Measurements from ENCODE around the gene IL31.

DNA sequence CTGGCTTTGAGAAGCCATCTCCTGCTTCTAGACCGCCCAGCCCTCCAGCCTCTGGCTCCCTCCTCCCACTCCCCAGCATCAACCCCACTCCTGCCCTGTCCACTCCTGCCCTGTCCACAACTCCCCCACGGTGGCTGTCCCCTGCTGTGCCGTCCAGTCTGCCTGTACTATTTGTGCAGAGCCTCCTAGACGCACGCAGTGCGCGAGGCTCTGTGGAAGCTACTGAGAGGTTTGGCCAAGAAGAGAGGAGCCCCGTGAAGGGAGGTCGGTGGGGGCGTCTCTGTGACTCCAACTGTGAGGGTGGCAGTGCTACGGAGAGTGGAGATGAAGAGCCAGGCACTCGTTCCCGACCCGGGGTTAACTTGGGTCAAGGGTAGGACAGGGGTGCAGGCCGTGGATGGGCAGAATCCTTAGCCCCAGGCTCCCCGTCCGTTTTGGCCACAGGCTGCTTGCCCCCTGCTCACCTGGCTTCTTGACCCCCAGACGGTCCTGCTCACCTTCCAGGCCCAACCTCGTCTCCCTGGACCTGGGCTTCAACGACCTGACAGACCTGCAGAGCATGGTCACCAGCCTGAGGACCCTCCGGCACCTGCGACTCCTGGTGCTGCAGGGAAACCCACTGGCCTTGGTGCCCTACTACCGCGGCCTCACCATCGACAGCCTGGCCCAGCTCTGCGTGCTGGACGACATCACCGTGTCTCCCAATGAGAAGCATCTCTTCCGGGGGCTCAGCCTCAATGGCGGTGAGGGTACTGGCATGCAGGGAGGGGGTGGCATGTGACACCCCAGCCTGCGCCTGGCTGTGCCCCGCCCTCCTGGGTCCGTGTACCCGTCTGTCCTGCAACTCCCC is 15.8 kb upstream of the IL31 start:
- TF ChIP-seq YY1 (IDR thresholded peaks at IDR 0.05; ENCODE audit: insufficient read depth, insufficient read length) (no peak), SUZ12 (IDR thresholded peaks at IDR 0.05; ENCODE audit: extremely low read depth, insufficient read depth, insufficient read length) (no peak), ZNF274 (IDR thresholded peaks at IDR 0.05; ENCODE audit: low read depth, low read length) (no peak)

Measured in NT2/D1 (cell line).